ENCODE data around the gene GNAI2. TPM values are rescaled to one million over a fixed set of nuclear protein-coding genes. Genes with fewer than 3 reads are reported as not detected.
A peak's percentile ranks its signal among the peaks of the same experiment; 100 is the strongest.
"Not testable (repeated sequence)": the region's sequence is repeated elsewhere in the genome, so short reads cannot be mapped to it uniquely, and the experiment has no call there.

The GNAI2 gene
- polyA plus RNA-seq, 4 donors: 23.9 to 117 (median 81.9) TPM

DNA sequence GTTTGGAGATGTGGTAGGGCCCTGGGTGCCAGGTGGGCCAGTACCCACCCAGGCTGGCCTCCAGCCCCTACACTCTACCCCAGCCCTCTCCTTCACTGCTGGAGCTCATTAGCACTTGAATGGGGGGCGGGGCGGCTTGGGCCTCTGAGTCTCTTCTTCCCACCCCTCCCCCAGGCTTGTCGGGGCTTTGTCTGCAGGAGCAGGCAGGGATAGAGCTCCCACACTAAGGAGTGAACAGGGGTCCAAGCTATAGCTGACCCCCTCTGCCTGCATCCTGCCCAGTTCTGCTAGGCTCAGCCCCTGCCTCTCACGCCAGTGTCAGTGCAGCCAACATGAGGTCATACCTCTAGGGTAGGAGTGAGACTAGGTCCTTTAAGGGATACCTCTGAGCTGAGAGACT, 5.2 kb downstream of the GNAI2 start:
- DNase-seq: no peak

DNA sequence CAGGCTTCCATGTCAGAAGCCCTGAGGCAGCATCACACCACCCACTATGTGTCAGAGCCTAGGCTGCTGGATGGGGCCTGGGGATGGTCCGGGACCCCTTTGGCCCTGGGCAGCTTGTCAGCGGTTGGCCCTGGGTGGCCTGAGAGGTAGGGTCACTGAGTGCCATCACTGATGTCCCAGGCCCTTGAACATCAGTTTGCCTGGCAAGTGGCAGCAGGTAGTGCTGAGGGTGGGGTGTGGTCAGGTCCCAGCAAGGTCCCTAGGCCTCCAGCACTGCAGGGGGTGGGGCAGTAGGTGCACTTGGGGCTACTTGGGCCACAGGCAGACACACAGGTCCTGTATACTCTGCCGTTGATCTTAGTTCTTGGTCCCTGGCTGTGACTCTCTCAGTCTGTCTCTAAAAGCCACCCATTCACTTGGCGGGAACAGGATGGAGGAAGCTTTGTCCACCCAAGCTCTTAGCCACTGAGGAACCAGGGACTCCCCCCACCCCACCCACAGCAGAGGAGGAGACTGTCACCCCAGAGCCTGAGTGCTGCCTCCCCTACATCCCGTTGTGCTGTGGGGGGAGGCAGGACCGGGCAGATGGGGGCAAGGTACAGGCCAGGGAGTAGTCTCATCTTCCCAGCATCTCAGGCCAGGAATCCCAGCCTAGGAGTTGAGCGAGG, 5.8 kb downstream of the GNAI2 start:
- FAIRE-seq: no peak
- DNase-seq: no peak
- H3K4me3 ChIP-seq (ENCODE audit: low read depth in 1 of 3, low read length in 3 of 3): no peak overlapping the region
- H3K9me3 ChIP-seq (ENCODE audit: control insufficient read depth in 2 of 2, insufficient read depth in 1 of 2, low read depth in 1 of 2, low read length in 1 of 2): no peaks in the 10 kb centered on the region
- no peaks in the 10 kb centered on the region for H3K27me3 ChIP-seq (ENCODE audit: control insufficient read depth in 3 of 3, insufficient read depth in 3 of 3, low read length in 3 of 3)
- WGBS, 3 donors: 49 to 54% (median 51%) methylated on average over 7 of the region's 7 CpGs
- H3K36me3 ChIP-seq (ENCODE audit: control insufficient read depth in 3 of 3, insufficient read depth in 2 of 3, low read depth in 1 of 3, low read length in 3 of 3): peaks cover 0 to 73% (median 0%) of the 10 kb centered on the region in 3 donors
- H3K4me1 ChIP-seq (ENCODE audit: control insufficient read depth in 3 of 3, insufficient read depth in 2 of 3, low read depth in 1 of 3, low read length in 2 of 3): peaks cover 8 to 48% (median 27%) of the 10 kb centered on the region in 3 donors
- peak overlapping the region; percentile 12 to 91 (median 31) for H3K27ac ChIP-seq (ENCODE audit: low read depth in 1 of 3, low read length in 2 of 3)

More for the DNA sequence above, 5.2 kb downstream of the GNAI2 start:
- H3K27ac ChIP-seq (ENCODE audit: low read depth in 1 of 3, low read length in 2 of 3): peak overlapping the region in 2 of 3 donors; percentile 31 to 91
- no peaks in the 10 kb centered on the region for H3K9me3 ChIP-seq (ENCODE audit: control insufficient read depth in 2 of 2, insufficient read depth in 1 of 2, low read depth in 1 of 2, low read length in 1 of 2)
- no peak overlapping the region for H3K4me3 ChIP-seq (ENCODE audit: low read depth in 1 of 3, low read length in 3 of 3)
- no peak for FAIRE-seq
- peaks cover 0 to 66% (median 0%) of the 10 kb centered on the region in 3 donors for H3K36me3 ChIP-seq (ENCODE audit: control insufficient read depth in 3 of 3, insufficient read depth in 2 of 3, low read depth in 1 of 3, low read length in 3 of 3)
- peaks cover 11 to 41% (median 27%) of the 10 kb centered on the region in 3 donors for H3K4me1 ChIP-seq (ENCODE audit: control insufficient read depth in 3 of 3, insufficient read depth in 2 of 3, low read depth in 1 of 3, low read length in 2 of 3)
- WGBS, 3 donors: 65 to 99% (median 77%) methylated on average over 4 of the region's 4 CpGs
- no peaks in the 10 kb centered on the region for H3K27me3 ChIP-seq (ENCODE audit: control insufficient read depth in 3 of 3, insufficient read depth in 3 of 3, low read length in 3 of 3)

DNA sequence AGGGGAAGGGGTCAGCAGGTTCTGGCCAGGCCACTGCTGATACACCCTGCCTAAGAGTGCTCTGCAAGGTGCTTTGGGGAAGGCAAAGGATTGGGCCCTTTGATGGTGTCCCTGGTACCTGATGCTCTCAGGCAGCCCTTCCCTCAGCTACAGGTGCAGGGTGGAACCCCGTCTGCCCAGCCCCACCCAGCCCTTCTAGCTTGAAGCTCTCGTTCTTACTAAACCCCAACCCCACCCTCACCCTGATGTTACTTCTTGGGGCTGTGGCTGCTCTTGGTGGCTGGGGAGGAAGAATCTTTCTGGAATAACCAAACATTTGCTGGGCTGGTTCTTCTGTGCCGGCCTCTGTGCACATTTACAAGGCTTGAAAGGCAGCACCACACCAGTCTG, 6.4 kb downstream of the GNAI2 start:
- DNase-seq (no peak), FAIRE-seq (no peak)
- Histone ChIP-seq H3K27me3 (ENCODE audit: control insufficient read depth in 3 of 3, insufficient read depth in 3 of 3, low read length in 3 of 3) (no peaks in the 10 kb centered on the region), H3K9me3 (ENCODE audit: control insufficient read depth in 2 of 2, insufficient read depth in 1 of 2, low read depth in 1 of 2, low read length in 1 of 2) (no peaks in the 10 kb centered on the region), H3K36me3 (ENCODE audit: control insufficient read depth in 3 of 3, insufficient read depth in 2 of 3, low read depth in 1 of 3, low read length in 3 of 3) (peaks cover 0 to 77% (median 0%) of the 10 kb centered on the region in 3 donors), H3K4me3 (ENCODE audit: low read depth in 1 of 3, low read length in 3 of 3) (no peak overlapping the region), H3K4me1 (ENCODE audit: control insufficient read depth in 3 of 3, insufficient read depth in 2 of 3, low read depth in 1 of 3, low read length in 2 of 3) (peaks cover 7 to 48% (median 30%) of the 10 kb centered on the region in 3 donors), H3K27ac (ENCODE audit: low read depth in 1 of 3, low read length in 2 of 3) (peak overlapping the region in 2 of 3 donors; percentile 47 to 91)
- 19 to 27% (median 19%) methylated on average over 3 of the region's 3 CpGs for WGBS, 3 donors

DNA sequence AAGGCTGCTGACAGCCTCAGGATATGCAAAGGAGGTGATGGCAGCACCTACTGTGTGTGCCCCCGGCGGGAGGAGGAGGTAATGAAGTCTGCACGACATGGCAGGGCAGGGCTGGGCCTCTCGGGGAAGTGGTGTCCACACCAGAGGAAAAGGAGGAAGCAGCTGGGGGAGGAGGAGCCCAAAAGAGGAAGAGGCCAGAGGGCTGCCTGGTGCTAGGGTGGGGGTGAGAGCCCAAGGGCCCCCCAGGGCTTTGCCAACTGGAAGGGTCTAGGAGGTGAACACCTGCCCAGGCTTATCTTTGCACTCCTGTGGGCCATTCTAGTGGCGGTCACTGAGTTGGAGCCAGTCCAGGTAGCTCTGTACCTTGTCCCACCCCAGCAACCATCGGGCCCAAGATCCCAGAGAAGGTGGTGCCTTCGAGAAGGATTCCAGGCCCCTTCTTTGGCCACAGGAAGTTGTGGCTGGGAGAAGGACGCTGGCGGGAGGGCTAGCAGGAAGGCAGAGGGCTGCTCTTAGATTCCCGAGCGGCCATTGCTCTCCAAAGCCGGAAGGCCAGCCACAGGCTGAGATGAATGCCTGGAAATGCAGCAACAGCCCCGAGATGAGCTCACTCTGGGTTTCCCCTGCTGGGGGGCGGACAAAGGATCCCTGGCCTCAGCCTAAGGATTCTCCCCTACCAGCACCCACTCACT, 7.0 kb downstream of the GNAI2 start:
- 29 to 54% (median 39%) methylated on average over 14 of the region's 14 CpGs for WGBS, 3 donors
- Histone ChIP-seq H3K27me3 (ENCODE audit: control insufficient read depth in 3 of 3, insufficient read depth in 3 of 3, low read length in 3 of 3) (no peaks in the 10 kb centered on the region), H3K9me3 (ENCODE audit: control insufficient read depth in 2 of 2, insufficient read depth in 1 of 2, low read depth in 1 of 2, low read length in 1 of 2) (no peaks in the 10 kb centered on the region), H3K4me1 (ENCODE audit: control insufficient read depth in 3 of 3, insufficient read depth in 2 of 3, low read depth in 1 of 3, low read length in 2 of 3) (peaks cover 4 to 49% (median 30%) of the 10 kb centered on the region in 3 donors), H3K27ac (ENCODE audit: low read depth in 1 of 3, low read length in 2 of 3) (peak overlapping the region; percentile 46 to 91 (median 47)), H3K4me3 (ENCODE audit: low read depth in 1 of 3, low read length in 3 of 3) (no peak overlapping the region), H3K36me3 (ENCODE audit: control insufficient read depth in 3 of 3, insufficient read depth in 2 of 3, low read depth in 1 of 3, low read length in 3 of 3) (peaks cover 0 to 83% (median 0%) of the 10 kb centered on the region in 3 donors)
- no peak for FAIRE-seq
- no peak for DNase-seq

DNA sequence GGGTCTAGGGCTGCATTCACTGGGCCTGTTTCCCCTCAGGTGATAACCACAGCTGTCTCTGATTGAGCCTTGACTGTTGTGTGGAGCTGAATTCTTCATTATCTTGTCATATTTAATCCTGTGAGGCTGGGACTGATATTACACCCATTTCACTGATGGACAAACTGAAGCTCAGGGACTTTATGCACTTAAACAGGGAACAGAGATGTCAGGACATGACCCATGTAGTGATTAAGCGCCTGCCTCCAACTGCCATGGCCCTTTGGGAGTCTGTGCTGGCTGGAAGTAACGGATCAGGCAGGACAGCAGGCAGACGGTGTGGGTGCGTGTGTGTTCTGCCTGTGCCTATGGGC, 7.5 kb downstream of the GNAI2 start:
- WGBS, 3 donors: 83 to 96% (median 87%) methylated on average over 4 of the region's 4 CpGs
- H3K9me3 ChIP-seq (ENCODE audit: control insufficient read depth in 2 of 2, insufficient read depth in 1 of 2, low read depth in 1 of 2, low read length in 1 of 2): no peaks in the 10 kb centered on the region
- FAIRE-seq (no peak), DNase-seq (no peak)
- no peak overlapping the region for H3K4me3 ChIP-seq (ENCODE audit: low read depth in 1 of 3, low read length in 3 of 3)
- peak overlapping the region; percentile 46 to 91 (median 46) for H3K27ac ChIP-seq (ENCODE audit: low read depth in 1 of 3, low read length in 2 of 3)
- H3K4me1 ChIP-seq (ENCODE audit: control insufficient read depth in 3 of 3, insufficient read depth in 2 of 3, low read depth in 1 of 3, low read length in 2 of 3): peaks cover 2 to 49% (median 30%) of the 10 kb centered on the region in 3 donors
- no peaks in the 10 kb centered on the region for H3K27me3 ChIP-seq (ENCODE audit: control insufficient read depth in 3 of 3, insufficient read depth in 3 of 3, low read length in 3 of 3)
- peaks cover 0 to 84% (median 0%) of the 10 kb centered on the region in 3 donors for H3K36me3 ChIP-seq (ENCODE audit: control insufficient read depth in 3 of 3, insufficient read depth in 2 of 3, low read depth in 1 of 3, low read length in 3 of 3)

DNA sequence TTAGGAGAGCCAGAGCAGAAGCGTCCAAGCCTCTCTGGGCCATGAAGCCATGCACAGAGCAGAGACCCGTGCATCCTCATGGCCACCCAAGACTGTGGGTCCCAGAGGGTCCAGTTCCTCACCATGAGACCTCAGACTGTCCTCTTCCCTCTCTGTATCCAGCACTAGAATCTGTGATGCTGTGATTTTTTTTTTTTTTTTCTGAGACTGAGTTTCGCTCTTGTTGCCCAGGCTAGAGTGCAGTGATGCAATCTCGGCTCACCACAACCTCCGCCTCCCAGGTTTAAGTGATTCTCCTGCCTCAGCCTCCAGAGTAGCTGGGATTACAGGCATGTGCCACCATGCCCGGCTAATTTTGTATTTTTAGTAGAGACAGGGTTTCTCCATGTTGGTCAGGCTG, 8.8 kb downstream of the GNAI2 start:
- peaks cover 2 to 46% (median 27%) of the 10 kb centered on the region in 3 donors for H3K4me1 ChIP-seq (ENCODE audit: control insufficient read depth in 3 of 3, insufficient read depth in 2 of 3, low read depth in 1 of 3, low read length in 2 of 3)
- H3K4me3 ChIP-seq (ENCODE audit: low read depth in 1 of 3, low read length in 3 of 3); DNase-seq; H3K27me3 ChIP-seq (ENCODE audit: control insufficient read depth in 3 of 3, insufficient read depth in 3 of 3, low read length in 3 of 3); H3K9me3 ChIP-seq (ENCODE audit: control insufficient read depth in 2 of 2, insufficient read depth in 1 of 2, low read depth in 1 of 2, low read length in 1 of 2); FAIRE-seq: not testable (repeated sequence)
- peak overlapping the region in 1 of 3 donors; percentile 55 for H3K27ac ChIP-seq (ENCODE audit: low read depth in 1 of 3, low read length in 2 of 3)
- 78 to 95% (median 86%) methylated on average over 6 of the region's 6 CpGs for WGBS, 3 donors
- peaks cover 0 to 84% (median 0%) of the 10 kb centered on the region in 3 donors for H3K36me3 ChIP-seq (ENCODE audit: control insufficient read depth in 3 of 3, insufficient read depth in 2 of 3, low read depth in 1 of 3, low read length in 3 of 3)

DNA sequence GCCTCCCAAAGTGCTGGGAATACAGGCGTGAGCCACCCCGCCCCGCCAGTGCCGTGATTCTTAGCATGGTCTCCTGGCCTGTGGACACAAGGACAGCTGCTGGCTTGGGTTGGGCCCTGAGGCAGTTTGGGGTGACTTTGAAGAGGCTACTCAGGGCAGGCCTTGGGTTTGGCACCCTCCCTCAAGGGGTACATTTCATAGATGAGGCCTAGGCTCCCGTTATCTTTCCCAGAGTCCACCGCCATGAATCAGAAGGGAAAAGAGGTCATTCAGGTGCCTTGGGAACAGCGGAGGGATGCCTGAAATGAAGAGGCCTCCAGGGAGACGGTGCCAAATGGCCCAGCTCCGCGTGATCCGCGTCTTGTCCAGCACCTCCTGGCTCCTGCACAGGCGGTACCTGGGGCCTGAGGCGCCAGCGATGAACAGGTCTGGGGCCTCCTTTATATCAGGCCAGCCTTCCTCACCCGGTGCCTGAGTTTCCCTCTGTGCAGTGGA, 9.3 kb downstream of the GNAI2 start:
- FAIRE-seq: no peak
- WGBS, 3 donors: 68 to 79% (median 76%) methylated on average over 16 of the region's 16 CpGs
- DNase-seq: no peak
- Histone ChIP-seq H3K4me3 (ENCODE audit: low read depth in 1 of 3, low read length in 3 of 3) (peak overlapping the region in 1 of 3 donors; percentile 68), H3K27ac (ENCODE audit: low read depth in 1 of 3, low read length in 2 of 3) (peak overlapping the region; percentile 55 to 80 (median 78)), H3K27me3 (ENCODE audit: control insufficient read depth in 3 of 3, insufficient read depth in 3 of 3, low read length in 3 of 3) (no peaks in the 10 kb centered on the region), H3K9me3 (ENCODE audit: control insufficient read depth in 2 of 2, insufficient read depth in 1 of 2, low read depth in 1 of 2, low read length in 1 of 2) (no peaks in the 10 kb centered on the region), H3K4me1 (ENCODE audit: control insufficient read depth in 3 of 3, insufficient read depth in 2 of 3, low read depth in 1 of 3, low read length in 2 of 3) (peaks cover 2 to 46% (median 27%) of the 10 kb centered on the region in 3 donors), H3K36me3 (ENCODE audit: control insufficient read depth in 3 of 3, insufficient read depth in 2 of 3, low read depth in 1 of 3, low read length in 3 of 3) (peaks cover 0 to 84% (median 0%) of the 10 kb centered on the region in 3 donors)

DNA sequence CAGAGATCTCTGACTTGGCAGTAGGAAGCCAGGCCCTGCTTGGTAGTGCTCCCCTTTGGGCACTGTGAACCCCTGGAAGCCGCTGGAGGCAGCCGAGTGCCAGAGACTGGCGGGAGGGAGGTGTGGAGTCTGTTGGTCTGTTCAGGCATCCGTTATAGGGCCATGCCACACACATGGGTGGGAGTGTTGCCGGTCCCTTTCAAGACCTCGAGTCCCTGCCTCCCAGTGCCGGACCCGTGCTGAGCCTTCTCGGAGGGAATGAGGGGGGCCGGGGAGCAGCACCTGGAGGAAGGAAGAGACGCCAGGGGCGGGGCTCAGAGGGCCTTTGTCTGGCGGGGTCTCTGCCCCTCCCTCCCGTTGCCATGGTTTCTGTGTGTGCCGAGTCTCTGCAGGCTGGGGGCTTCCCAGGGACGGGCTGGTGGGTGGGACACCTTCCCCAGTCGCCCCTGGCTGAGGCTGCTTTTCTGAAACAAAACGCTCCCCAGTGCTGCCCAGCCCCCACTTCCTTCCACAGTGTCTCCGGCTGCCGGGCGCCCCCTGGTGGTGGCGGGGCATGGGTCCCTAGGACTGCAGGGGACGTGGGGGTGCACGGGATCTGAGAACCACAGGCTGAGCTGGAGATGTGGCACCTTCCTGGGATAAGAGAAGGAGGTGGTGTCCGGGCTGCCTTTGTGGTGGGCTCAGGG, 10.0 kb downstream of the GNAI2 start:
- WGBS, 3 donors: 0 to 3% (median 2%) methylated on average over 21 to 25 of the region's 25 CpGs
- Histone ChIP-seq H3K27ac (ENCODE audit: low read depth in 1 of 3, low read length in 2 of 3) (peak overlapping the region; percentile 55 to 80 (median 78)), H3K4me1 (ENCODE audit: control insufficient read depth in 3 of 3, insufficient read depth in 2 of 3, low read depth in 1 of 3, low read length in 2 of 3) (peaks cover 2 to 43% (median 27%) of the 10 kb centered on the region in 3 donors), H3K9me3 (ENCODE audit: control insufficient read depth in 2 of 2, insufficient read depth in 1 of 2, low read depth in 1 of 2, low read length in 1 of 2) (no peaks in the 10 kb centered on the region), H3K4me3 (ENCODE audit: low read depth in 1 of 3, low read length in 3 of 3) (peak overlapping the region in 2 of 3 donors; percentile 48 to 68), H3K36me3 (ENCODE audit: control insufficient read depth in 3 of 3, insufficient read depth in 2 of 3, low read depth in 1 of 3, low read length in 3 of 3) (peaks cover 0 to 84% (median 0%) of the 10 kb centered on the region in 3 donors), H3K27me3 (ENCODE audit: control insufficient read depth in 3 of 3, insufficient read depth in 3 of 3, low read length in 3 of 3) (no peaks in the 10 kb centered on the region)
- DNase-seq (peak; percentile 87 to 95), FAIRE-seq (no peak)

Data from small intestine (tissue), 7 donors.